Activated naive CD8-positive, alpha-beta T cell treated with anti-CD3 and anti-CD28 coated beads, Interleukin-2, amount 50 U/mL, for 16 hours (primary cell): ENCODE data around the gene PNO1.

ENCODE experiments used
- DNase-seq: peaks from one replicate; pipeline ENCODE4 v3.0.0-alpha.2; 2020; ENCODE audit warnings: low read depth, low spot score

Gene PNO1

DNA sequence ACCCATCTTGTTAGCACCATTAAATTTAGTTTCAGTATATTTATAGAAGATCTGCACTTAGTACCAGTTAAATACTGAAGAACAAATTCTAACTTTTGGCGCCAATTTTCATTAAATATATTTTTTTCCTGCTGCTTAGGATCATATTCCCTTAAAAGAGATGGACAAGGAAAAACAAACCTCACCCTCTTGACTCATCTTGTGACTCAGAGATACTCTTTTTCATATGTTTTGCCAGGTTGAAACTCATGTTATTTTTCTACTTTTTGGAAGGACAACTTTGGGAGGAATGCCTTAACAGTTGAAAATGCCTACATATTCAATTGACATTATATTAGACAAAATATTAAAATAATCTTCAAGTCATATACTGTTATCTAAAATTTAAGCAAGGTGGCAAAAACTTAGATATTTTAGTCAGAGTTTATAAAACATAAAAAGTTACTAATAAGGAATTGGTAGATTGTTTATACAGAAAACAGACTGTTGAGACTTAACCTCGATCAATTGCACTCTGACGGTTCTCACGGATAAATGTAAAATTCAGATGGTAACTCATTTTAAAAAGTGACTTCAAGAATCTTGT is 36.2 kb downstream of the PNO1 start:
- DNase-seq = no peak

GRCh38 chr2:68195096-68195495 is 37.4 kb downstream of the PNO1 start:
- no peak for DNase-seq

DNA sequence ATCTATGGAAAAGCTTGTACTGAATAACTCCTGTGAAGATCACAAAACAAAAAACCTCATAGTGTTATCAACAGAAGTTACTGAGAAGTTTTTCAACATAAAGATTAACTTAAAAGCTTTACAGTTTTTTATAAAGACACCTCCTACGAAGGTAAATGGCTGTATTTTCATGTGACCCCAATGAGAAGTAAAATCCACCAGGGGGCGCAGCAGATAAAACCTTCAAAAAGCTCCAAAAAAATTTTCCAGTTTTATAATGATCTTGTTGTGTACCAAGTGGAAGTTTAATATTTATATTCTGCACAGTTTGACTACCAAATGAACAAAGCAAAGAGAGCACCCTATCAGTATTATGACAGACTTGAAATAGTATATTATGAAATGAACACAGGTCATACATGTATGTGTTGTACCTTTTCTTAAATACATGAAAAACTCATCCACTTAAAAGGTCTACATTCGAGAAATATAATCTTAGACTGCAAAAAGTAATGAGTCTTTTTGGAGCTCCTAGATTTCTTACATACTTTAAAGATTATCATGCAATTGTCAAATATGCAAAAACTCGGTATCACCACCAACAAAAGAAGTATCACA is 38.5 kb downstream of the PNO1 start:
- peak; percentile 31 for DNase-seq

DNA sequence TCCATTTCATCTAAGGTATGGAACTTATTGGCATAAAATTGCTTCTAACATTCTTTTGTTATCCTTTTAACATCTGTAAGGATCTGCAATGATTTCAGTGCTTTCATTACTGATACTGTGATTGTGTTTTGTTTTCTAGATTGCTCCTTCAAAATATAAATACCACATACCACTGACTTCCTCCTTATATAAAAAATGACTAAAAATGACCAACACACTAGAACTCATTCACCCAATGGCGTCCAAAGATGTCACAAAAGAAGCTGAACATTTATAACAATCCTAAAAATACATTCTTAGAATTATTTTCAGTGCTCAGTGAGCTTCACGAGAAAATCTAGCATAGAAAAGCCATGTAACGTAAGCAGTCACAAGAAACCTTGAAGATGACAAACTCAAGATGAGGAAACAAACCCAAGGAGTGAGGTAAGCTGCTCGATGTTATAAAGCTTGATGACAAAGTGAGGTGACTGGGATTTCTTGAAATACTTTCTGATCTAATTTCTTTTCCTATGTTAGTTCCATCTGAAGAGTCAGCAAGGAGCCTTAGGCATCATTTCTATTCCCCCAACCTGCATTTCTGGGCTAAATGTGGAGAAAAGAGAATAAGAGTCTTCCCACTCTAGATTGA is 42.6 kb downstream of the PNO1 start:
- DNase-seq = no peak

- DNase-seq = no peak
Observed at GRCh38 chr2:68203587-68203986, 45.9 kb downstream of the PNO1 start.

DNA sequence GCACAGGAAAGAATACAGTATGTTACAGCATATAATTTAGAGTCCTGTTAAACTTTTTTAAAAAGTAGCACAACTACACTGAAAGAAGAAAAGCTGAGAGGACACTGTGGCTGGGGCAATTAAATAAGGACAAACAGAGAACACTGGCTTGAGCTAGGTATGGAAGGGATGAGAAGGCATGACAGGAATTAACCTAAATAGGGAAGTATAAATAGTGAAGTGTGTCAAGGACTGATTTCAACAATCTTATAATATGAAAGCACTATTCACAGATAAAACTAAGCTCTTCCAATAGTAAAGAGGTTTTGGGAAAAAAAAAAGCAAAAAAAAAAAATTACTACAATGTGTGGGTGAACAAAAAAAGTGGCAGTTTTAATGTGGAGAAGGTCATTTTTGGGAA is 49.1 kb downstream of the PNO1 start:
- DNase-seq = no peak

DNA sequence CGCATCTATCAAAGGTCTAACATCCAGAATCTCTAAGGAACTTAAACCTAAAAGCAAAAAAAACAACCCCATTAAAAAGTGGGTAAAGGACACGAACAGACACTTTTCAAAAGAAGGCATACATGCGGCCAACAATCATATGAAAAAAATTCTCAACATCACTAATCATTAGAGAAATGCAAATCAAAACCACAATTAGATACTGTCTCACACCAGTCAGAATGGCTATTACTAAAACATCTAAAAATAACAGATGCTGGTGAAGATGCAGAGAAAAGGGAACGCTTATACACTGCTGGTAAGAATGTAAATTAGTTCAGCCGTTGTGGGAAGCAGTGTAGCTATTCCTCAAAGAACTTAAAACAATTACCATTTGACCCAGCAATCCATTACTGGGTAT is 56.7 kb downstream of the PNO1 start:
- DNase-seq = no peak

DNA sequence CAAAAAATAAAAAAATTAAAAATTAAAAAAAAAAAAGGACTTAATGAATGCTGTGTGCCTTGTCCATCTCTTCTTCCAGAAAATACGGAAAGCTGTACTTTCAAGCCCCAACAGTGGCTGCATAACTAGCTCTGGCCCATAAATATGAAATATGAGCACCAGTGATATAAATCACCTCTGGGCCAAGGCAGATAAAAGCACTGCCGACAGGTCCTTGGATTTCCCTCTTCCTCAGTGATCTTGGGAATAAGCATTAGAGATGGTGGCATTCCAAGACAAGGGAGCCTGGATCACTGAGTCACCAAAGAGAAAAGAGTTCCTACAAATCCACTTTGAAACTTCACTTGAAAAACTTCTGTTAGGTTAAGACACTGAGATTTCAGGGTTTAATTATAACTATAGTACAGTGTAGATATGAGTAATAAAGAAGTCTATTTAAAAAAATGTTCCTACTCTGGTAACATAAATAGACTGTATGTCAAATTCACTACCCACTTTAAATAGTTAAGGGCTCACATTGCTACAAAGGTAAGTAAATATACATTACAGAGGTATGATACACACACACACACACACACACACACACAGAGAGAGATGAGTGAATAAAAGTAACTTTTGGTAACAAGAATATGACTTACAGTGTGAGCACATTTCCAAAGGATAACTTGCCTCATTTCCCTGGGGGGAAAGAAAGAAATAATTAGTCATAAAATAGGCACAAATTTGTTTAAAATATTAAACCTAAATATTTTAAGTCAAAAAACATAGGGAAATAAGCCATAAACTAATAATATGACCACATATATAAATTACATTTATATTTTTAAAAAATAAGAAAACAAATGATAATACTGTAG is 59.0 kb downstream of the PNO1 start:
- no peak for DNase-seq

GRCh38 chr2:68217729-68218128 is 60.0 kb downstream of the PNO1 start:
- no peak for DNase-seq

DNA sequence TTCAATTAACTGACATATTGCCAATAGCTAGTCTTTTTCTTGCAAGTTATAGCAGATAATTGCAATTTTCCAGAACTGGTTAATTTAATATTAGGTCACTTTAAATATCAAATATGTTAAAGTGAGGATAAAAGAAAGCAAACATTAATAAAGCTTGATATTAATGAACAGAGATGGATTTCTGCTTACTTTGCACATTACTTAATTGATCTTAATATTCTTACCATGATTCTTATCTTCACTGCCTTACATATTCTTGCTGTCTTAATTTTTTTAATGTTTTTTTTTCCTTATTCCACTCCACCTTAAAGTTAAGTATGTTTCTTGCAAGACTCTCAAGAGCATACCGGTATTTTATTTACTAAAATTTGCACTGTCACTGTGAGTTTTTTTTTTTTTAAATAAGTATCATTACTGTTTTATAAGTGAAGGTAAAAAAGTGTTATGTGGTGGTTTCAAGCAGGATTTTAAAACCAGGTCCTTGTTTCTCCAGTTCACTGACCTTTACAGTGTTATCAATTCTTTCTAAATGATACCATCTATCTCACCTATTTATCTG is 60.7 kb downstream of the PNO1 start:
- DNase-seq = no peak

DNA sequence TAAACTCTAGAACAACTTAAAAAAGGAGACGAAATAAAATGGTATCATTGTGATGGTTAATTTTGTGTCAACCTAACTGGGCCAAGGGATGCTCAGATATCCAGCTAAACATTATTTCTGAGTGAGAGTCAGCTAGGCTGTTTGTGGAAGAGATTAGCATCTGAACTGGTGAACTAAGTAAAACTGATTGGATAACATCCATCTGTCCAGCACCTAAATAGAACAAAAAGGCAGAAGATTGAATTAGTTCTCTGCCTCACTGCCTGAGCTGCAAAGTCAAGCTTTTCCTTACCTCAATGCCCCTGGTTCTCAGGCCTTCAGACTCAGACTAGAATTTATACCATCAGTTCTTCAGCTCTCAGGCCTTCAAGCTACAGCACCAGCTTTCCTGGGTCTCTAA is 64.6 kb downstream of the PNO1 start:
- DNase-seq = no peak

GRCh38 chr2:68223419-68223818 is 65.7 kb downstream of the PNO1 start:
- DNase-seq = no peak

- DNase-seq = no peak
Observed at GRCh38 chr2:68225119-68225632, 67.5 kb downstream of the PNO1 start.
